PC-3 (cell line): ENCODE data around the gene ADTRP. TPM values are rescaled to one million over a fixed set of nuclear protein-coding genes. Genes with fewer than 3 reads are reported as not detected.

Experiments used
- ATAC-seq: fragments of 200-7000 bp; cut with Tn5 transposase; 2 replicates; pipeline ENCODE4 v1.9.1; 2020; ENCODE audit warnings: mild to moderate bottlenecking, moderate library complexity
- BruUV-seq: library from RNA; stranded (reverse); fragments of 400-500 nt; replicated peaks from 2 replicates; lab custom pipeline; 2021; lab: Mats Ljungman, UMichigan
- CTCF ChIA-PET: fragments of 300-600 bp; sonication (Branson Sonifier 250); formaldehyde crosslinking; loops from one replicate; lab custom pipeline; 2022; ENCODE audit warnings: antibody characterized with exemption; lab: Charles Lee
- POLR2A ChIA-PET: fragments of 300-600 bp; sonication (Branson Sonifier 250); formaldehyde crosslinking; loops from one replicate; lab custom pipeline; 2022; ENCODE audit warnings: antibody characterized with exemption; ENCODE audit not compliant: unreplicated experiment; lab: Charles Lee
- DNase-seq: peaks from one replicate; pipeline ENCODE4 v3.0.0-alpha.2; 2015
- H2AFZ ChIP-seq: fragments of 300-600 bp; sonication (generic); 2 replicates; pipeline ENCODE4 v1.6.0; 2016; ENCODE audit warnings: antibody characterized with exemption, low read length
- H3F3A ChIP-seq: fragments of 300-600 bp; sonication (generic); one replicate; pipeline ENCODE4 v1.6.0; 2017; ENCODE audit warnings: antibody characterized with exemption, low read length, control low read depth, mild to moderate bottlenecking; ENCODE audit not compliant: unreplicated experiment
- H3K27ac ChIP-seq: fragments of 300-600 bp; sonication (generic); 2 replicates; pipeline ENCODE4 v1.5.1; 2016; ENCODE audit warnings: mild to moderate bottlenecking, low read length
- H3K27me3 ChIP-seq: fragments of 300-600 bp; sonication (generic); 2 replicates; pipeline ENCODE4 v1.6.1; 2016; ENCODE audit warnings: low read length, mixed read lengths
- H3K36me3 ChIP-seq: fragments of 300-600 bp; sonication (generic); 2 replicates; pipeline ENCODE4 v1.6.1; 2016; ENCODE audit warnings: low read depth, mixed run types, low read length, mixed read lengths
- H3K4me1 ChIP-seq: fragments of 300-600 bp; sonication (generic); 2 replicates; pipeline ENCODE4 v1.5.1; 2016; ENCODE audit warnings: low read length; ENCODE audit not compliant: insufficient read depth
- H3K4me2 ChIP-seq: fragments of 300-600 bp; sonication (generic); 2 replicates; pipeline ENCODE4 v1.6.0; 2016; ENCODE audit warnings: low read length
- H3K4me3 ChIP-seq: fragments of 300-600 bp; sonication (generic); 2 replicates; pipeline ENCODE4 v1.5.1; 2016; ENCODE audit warnings: mild to moderate bottlenecking, low read length, mixed read lengths
- H3K79me2 ChIP-seq: fragments of 300-600 bp; sonication (generic); 2 replicates; pipeline ENCODE4 v1.6.1; 2017; ENCODE audit warnings: low read length, mixed read lengths
- H3K9ac ChIP-seq: fragments of 300-600 bp; sonication (generic); 2 replicates; pipeline ENCODE4 v1.6.0; 2016; ENCODE audit warnings: mild to moderate bottlenecking, low read length
- H3K9me2 ChIP-seq: fragments of 300-600 bp; sonication (generic); replicated peaks from 2 replicates; pipeline ENCODE4 v1.6.1; 2016; ENCODE audit warnings: mixed run types, low read length, mixed read lengths
- H3K9me3 ChIP-seq: fragments of 300-600 bp; sonication (generic); 2 replicates; pipeline ENCODE4 v1.6.1; 2016; ENCODE audit warnings: low read length, mixed read lengths
- H4K20me1 ChIP-seq: fragments of 300-600 bp; sonication (generic); 2 replicates; pipeline ENCODE4 v1.6.1; 2016; ENCODE audit warnings: low read length, mixed read lengths
- EZH2 ChIP-seq: fragments of 300-600 bp; sonication (generic); IDR thresholded peaks from one replicate; pipeline ENCODE4 v1.6.1; 2017; ENCODE audit warnings: antibody characterized with exemption, mild to moderate bottlenecking, low read length; ENCODE audit not compliant: unreplicated experiment
- EZH2phosphoT487 ChIP-seq: fragments of 300-600 bp; sonication (generic); IDR thresholded peaks from 2 replicates; pipeline ENCODE4 v1.6.1; 2018; ENCODE audit warnings: mild to moderate bottlenecking, antibody characterized with exemption, low read length, borderline replicate concordance
- intact Hi-C: fragments of 100-400 bp; cut with micrococcal nuclease; formaldehyde crosslinking; loops from 2 replicates; pipeline ENCODE4 v1.9.0; 2023
- total RNA-seq: library from RNA; depleted of rRNA; stranded (reverse); fragments of >200 nt; gene quantifications from 2 replicates; pipeline ENCODE4 v1.2.3, GENCODE V29; 2014
- TF ChIP-seq, protein P1 (sequence below): fragments of 300-600 bp; sonication (generic); conservative IDR thresholded peaks from 2 replicates; pipeline ENCODE4 v1.5.1; 2017; ENCODE audit warnings: antibody characterized with exemption, low read depth, mild to moderate bottlenecking, low read length

Gene ADTRP
- total RNA-seq, 1 experiment from 2014 or later = not detected

DNA sequence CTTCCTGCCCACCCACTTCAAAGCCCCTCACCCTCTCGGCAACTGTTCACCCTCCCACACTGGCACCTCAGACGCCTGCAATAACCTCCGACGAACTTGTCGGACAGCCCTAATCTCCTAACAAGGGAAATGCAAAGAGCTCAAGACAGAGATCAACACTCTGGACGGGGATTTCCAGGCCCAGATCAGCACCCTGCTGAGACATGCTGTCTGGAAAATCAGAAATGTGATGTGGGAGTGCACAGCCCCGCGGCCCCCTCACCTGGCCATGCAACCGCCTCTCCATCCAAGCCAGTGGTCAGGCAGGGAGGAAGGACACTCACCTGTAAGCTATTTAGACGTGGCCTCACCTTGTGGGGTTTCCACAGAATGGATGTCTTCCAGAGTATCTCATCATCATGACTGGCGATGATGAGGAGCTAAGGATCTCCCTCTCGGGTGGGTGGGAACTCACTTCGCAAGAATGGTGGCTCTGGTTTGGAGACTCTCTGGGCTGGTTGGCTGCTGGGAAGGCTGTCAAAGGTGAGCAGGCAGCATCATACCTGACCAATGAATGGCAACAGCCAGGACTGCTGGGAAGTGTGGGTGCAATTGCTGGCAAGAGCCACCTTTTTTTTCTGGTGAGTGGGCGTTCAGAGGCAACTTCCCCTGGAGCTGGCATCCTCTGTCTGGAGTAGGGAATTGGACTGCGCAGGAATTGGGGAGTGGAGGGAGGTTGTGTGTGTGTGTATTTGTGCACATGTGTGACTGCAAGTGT, 28.1 kb upstream of the ADTRP start:
- Histone ChIP-seq H3K9me2 (no peaks in the 10 kb centered on the region), H3K9me3 (no peaks in the 10 kb centered on the region), H3K9ac (no peak overlapping the region), H3K4me3 (no peak overlapping the region), H3K4me1 (peaks cover 7% of the 10 kb centered on the region), H3K79me2 (no peaks in the 10 kb centered on the region), H3F3A (no peaks in the 10 kb centered on the region), H3K27ac (no peak overlapping the region), H4K20me1 (no peaks in the 10 kb centered on the region), H3K27me3 (no peaks in the 10 kb centered on the region), H2AFZ (no peak overlapping the region), H3K4me2 (no peak overlapping the region), H3K36me3 (no peaks in the 10 kb centered on the region)
- intact Hi-C loops = no loop called here
- TF ChIP-seq, protein P1, sequence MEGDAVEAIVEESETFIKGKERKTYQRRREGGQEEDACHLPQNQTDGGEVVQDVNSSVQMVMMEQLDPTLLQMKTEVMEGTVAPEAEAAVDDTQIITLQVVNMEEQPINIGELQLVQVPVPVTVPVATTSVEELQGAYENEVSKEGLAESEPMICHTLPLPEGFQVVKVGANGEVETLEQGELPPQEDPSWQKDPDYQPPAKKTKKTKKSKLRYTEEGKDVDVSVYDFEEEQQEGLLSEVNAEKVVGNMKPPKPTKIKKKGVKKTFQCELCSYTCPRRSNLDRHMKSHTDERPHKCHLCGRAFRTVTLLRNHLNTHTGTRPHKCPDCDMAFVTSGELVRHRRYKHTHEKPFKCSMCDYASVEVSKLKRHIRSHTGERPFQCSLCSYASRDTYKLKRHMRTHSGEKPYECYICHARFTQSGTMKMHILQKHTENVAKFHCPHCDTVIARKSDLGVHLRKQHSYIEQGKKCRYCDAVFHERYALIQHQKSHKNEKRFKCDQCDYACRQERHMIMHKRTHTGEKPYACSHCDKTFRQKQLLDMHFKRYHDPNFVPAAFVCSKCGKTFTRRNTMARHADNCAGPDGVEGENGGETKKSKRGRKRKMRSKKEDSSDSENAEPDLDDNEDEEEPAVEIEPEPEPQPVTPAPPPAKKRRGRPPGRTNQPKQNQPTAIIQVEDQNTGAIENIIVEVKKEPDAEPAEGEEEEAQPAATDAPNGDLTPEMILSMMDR = no peak
- TF ChIP-seq EZH2 = no peak
- no peak for TF ChIP-seq EZH2phosphoT487
- CTCF ChIA-PET = no interaction called here
- no peak for DNase-seq
- BruUV-seq = no TSS peak
- ATAC-seq = no peak
- POLR2A ChIA-PET = no interaction called here

DNA sequence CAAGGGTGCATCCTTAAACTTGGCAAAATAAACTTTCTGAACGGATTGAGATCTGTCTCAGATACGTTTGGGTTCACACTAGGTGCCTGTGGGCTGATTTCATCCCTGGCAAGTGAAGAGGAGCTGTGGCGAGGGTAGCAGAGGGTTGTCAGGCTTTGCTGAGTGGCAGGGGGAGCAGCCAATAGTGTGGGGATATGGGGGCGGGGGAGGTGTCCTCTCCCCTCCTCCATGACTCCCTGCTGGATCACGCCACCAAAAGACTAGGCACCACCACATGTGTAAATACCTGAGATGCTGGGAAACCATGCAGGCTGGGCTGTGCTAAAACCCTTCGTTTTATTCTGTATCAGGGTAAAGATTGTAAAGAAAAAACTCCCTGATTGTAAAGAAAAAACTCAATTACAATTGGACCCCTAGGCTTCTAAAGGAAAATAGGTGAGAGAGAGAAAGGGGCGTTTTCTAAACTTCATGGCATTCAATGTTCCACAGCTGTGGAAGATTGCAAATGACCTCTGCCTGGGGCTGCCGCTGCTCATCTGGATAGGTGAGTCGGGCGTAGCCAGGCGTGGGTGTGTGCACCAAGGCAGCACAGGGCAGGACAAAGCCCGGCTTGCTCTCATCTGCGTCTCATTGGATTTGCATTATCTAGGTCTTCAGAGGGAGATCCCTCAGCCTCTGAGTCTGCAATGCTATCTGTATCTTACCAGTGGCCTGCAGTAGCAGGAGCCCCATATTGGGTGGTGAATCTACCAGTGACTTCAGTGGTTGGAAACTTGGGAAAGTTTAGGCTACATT, 26.9 kb upstream of the ADTRP start:
- H3K36me3 ChIP-seq = no peaks in the 10 kb centered on the region
- H2AFZ ChIP-seq = no peak overlapping the region
- DNase-seq = no peak
- ATAC-seq = no peak
- H3K4me3 ChIP-seq = no peak overlapping the region
- no peaks in the 10 kb centered on the region for H3K27me3 ChIP-seq
- CTCF ChIA-PET = no interaction called here
- no peaks in the 10 kb centered on the region for H3K9me2 ChIP-seq
- no peak overlapping the region for H3K27ac ChIP-seq
- no peaks in the 10 kb centered on the region for H3K9me3 ChIP-seq
- peaks cover 7% of the 10 kb centered on the region for H3K4me1 ChIP-seq
- POLR2A ChIA-PET = no interaction called here
- no peaks in the 10 kb centered on the region for H3K79me2 ChIP-seq
- intact Hi-C loops = no loop called here
- H4K20me1 ChIP-seq = no peaks in the 10 kb centered on the region
- TF ChIP-seq, protein P1 = no peak
- TF ChIP-seq EZH2 (no peak), EZH2phosphoT487 (no peak)
- H3K9ac ChIP-seq = no peak overlapping the region
- H3F3A ChIP-seq = no peaks in the 10 kb centered on the region
- BruUV-seq = no TSS peak
- H3K4me2 ChIP-seq = no peak overlapping the region

DNA sequence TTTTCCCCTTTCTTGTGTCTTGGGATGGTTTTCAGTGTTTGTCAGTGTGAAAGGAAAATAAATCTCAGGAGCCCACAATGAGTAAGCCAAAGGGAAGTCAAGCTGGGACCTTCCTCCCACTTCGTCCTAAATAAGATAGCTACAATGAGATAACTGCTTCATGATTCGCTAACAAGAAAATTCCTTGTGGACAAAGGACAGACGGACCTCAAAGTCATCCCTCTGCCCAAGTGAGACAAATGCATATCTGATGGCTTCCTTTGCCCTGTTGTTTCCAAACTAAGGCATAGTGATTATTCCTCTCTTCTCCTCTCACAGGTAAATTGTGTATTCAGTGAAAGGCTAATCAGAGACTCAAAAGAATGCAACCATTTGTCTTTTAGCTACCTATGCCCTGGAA, 26.1 kb upstream of the ADTRP start:
- Histone ChIP-seq H3K27ac (no peak overlapping the region), H3K9ac (no peak overlapping the region), H3K4me2 (no peak overlapping the region), H3K9me2 (no peaks in the 10 kb centered on the region), H3K36me3 (no peaks in the 10 kb centered on the region), H3K4me3 (no peak overlapping the region), H3K79me2 (no peaks in the 10 kb centered on the region), H4K20me1 (no peaks in the 10 kb centered on the region), H3K4me1 (peaks cover 7% of the 10 kb centered on the region), H2AFZ (no peak overlapping the region), H3K27me3 (no peaks in the 10 kb centered on the region), H3K9me3 (no peaks in the 10 kb centered on the region), H3F3A (no peaks in the 10 kb centered on the region)
- no TSS peak for BruUV-seq
- ChIA-PET CTCF (no interaction called here), POLR2A (no interaction called here)
- ATAC-seq (no peak), DNase-seq (no peak)
- intact Hi-C loops = no loop called here
- TF ChIP-seq, protein P1 = no peak
- TF ChIP-seq EZH2 (no peak), EZH2phosphoT487 (no peak)
